HG03097 (cell line): ENCODE data around the gene LAMC3.

Source experiments
- ATAC-seq: cut with Tn5 transposase; IDR thresholded peaks from one replicate; pipeline ENCODE4 v1.9.1; 2021; ENCODE audit not compliant: unreplicated experiment, low FRiP score

LAMC3 gene

DNA sequence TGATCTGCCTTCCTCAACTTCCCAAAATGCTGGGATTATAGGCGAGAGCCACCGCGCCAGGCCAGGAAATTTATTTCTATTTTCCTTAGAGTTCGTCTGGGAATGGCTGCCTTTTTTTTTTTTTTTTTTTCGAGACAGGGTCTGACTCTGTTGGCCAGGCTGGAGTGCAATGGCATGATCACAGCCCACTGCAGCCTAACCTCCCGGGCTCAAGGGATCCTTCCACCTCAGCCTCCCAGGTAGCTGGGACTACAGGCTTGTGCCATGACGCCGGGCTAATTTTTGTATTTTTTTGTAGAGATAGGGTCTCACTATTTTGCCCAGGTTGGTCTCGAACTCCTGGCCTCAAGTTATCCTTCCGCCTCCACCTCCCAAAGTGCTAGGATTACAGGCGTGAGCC is 888 bp upstream of the LAMC3 start:
- no peak for ATAC-seq

DNA sequence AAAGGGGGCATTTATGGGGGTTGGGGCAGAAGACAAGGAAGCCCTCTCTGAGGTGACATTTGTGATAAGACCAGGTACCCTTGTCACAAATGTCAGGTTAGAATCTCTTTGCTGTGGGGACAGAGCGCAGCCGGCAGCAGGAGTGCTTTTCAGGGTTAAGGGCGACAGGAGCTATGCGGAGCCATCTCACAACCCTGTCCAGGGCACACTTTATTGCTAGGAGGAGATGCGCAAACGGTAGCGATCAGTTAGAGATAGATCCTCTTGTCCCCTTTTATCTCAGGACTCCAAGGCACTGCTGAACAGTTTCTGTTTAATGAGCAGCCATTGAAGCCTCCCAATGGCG is 438 bp upstream of the LAMC3 start:
- no peak for ATAC-seq

GRCh38 chr9:131010482-131011273 is 1.7 kb downstream of the LAMC3 start:
- no peak for ATAC-seq

GRCh38 chr9:131011274-131012022 is 2.5 kb downstream of the LAMC3 start:
- ATAC-seq = no peak

GRCh38 chr9:131012023-131012334 is 3.0 kb downstream of the LAMC3 start:
- no peak for ATAC-seq

DNA sequence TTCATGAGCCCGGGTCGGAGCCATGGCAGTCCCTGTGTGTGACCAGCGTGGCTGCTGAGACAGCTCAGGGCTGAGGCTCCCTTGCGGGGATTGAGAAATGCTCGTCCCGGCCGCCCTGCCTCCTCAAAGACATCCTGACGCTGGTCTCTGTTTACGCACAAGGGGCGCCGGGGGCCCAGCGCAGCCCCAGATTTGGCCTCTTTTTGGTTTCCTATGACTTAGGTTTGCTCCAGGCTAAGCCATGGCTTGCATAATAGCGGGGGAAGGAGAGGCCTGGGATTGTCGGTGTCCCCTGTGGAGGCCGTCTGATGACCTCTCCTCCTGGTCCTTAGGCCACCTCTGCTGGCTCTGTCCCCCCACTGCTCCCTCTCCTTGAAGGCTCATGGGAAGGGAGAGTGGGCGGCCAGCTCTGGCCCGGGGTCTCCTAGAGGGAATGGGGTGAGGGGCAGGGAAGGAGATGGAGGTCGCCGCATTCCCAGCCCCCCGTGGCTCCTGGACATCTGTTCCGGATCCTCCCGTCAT is 3.5 kb downstream of the LAMC3 start:
- no peak for ATAC-seq

DNA sequence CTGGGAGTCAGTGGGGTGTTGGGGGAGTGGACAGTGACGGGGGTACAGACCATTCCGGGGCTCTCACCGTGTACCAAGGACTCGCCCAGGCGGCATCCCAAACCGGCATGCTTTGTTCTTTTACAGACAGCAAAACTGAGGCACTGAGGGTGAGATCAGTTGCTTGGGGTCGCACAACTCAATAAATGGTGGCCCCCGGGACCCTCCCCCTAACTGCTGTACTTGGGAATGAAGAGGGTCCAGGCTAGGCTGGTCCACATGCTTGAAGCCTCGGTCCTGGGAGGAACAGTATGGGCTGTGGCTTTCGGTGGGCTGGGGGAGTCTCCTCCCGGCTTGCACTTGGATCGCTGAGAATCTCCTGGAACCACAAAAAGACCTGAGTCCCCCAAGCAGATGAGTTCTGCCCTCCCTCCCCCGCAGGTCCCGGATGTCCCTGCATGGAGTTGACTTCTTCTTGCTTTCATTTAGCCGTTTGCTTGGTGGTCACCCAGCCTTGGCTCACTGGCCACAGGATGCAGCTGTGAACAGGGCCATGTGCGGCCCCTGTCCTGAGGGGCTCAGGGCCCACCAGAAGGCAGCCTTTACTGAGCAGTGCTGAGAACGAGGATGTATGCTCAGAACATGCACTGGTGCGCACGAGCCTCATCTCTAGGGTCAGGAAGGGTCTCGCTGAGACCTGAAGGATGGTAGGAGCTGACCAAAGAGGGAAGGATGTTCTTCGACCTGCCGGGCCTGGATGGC is 4.2 kb downstream of the LAMC3 start:
- ATAC-seq = no peak

DNA sequence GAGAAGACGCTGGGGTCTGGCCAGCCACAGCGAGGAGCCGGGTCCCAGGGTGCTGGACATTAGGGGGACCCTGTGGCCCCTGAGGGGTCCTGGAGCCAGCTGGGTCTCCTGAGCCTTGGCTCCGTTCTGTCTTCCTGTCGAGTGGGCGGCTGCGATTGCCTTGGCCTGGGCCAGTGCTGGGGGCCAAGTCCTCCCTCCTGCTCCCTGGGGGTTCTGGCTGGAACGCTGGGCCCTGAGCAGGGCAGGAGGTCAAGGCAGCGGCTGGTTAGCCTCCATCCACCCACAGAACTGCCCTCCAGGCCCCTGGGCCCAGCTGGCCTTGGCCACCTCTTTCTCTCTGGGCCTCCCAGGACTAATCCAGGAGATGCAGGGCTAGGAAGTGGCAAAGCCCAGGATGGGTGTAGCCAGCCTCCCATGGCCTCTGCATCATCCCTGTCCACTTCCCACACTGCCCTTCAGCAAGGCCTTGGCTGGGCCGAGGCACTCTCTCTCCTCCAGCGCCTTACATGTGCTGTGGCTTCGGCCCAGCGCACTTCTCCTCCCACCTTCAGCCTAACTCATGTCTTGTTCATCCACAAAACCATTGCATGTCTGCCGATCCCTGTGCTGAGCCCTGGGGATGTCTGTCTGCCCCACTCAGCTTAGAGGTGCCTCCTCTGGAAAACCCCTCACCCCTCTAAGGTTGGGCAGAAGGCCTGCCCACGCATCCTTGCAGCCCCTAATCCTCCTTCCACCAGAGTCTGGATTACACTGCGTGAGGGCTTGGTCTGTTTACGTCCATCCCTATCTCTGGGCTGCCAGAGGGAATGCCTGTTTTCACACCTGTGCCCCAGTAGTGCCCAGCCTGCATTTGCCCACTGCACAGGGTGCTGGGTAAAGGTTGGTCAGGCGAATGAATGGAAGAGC is 5.0 kb downstream of the LAMC3 start:
- ATAC-seq = no peak

GRCh38 chr9:131015112-131015511 is 6.1 kb downstream of the LAMC3 start:
- no peak for ATAC-seq

- ATAC-seq = no peak
These were observed 7.0 kb downstream of the LAMC3 start for GRCh38 chr9:131015876-131016397.

GRCh38 chr9:131017067-131017466 is 8.1 kb downstream of the LAMC3 start:
- ATAC-seq = no peak

GRCh38 chr9:131018621-131019020 is 9.6 kb downstream of the LAMC3 start:
- ATAC-seq = no peak

DNA sequence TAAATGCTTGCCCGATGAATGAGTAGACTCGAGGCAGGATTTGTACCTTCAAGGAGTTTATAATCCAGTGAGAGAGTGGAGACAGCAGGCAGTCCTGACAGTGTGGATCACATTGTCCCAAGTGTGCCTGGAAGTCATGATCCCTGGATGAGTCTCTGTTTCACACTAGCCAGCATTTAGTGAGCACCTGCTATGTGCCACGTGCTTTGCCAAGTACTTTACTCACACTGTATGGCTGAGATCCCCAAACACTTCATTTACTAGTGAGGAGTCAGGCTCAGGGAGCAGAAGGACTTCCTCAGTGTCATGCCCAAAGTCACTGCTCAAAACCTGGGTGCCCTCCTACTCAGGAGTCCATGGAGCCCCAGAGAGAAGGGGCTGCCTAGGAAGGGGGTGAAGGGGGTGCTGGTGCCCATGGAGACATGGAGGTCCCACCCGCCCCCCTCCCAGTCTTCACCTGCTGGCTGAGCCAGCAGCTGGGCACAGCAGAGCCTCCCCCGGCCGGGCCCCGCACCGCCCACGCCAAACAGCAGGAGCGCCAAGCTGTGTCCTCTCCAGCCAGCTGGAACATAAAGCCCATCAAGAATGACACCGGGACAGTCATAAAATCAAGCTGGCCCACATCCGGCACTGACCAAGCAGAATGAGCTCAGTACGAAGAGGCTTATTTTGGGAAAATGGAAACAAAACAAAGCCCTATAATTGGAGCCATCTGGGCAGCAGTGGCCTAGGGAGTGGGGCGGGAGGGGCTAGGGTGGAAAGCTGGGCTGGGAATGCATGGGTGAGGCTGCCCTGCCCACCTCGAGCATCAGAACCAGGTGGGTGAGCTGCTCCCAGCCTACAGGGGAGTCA is 10.6 kb downstream of the LAMC3 start:
- ATAC-seq = no peak

GRCh38 chr9:131020388-131020787 is 11.4 kb downstream of the LAMC3 start:
- no peak for ATAC-seq

GRCh38 chr9:131020862-131021261 is 11.9 kb downstream of the LAMC3 start:
- ATAC-seq = no peak

DNA sequence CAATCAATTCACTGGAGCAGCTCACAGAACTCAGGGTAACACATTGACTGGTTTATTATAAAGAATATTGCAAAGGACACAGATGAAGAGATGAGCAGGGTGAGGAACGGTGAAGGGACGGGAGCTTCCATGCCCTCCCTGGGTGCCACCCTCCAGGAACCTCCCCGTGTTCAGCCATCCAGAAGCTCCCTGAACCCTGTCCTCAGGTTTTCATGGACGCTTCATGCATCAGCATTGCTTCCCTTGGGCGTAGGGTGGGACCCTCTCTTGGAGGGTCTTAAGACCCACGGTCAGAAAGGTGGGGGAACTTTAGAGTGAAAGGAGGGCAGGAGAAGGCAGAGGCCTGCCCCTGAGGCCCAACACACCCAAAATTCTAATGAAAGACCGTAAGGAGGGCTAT is 12.8 kb downstream of the LAMC3 start:
- ATAC-seq = no peak

DNA sequence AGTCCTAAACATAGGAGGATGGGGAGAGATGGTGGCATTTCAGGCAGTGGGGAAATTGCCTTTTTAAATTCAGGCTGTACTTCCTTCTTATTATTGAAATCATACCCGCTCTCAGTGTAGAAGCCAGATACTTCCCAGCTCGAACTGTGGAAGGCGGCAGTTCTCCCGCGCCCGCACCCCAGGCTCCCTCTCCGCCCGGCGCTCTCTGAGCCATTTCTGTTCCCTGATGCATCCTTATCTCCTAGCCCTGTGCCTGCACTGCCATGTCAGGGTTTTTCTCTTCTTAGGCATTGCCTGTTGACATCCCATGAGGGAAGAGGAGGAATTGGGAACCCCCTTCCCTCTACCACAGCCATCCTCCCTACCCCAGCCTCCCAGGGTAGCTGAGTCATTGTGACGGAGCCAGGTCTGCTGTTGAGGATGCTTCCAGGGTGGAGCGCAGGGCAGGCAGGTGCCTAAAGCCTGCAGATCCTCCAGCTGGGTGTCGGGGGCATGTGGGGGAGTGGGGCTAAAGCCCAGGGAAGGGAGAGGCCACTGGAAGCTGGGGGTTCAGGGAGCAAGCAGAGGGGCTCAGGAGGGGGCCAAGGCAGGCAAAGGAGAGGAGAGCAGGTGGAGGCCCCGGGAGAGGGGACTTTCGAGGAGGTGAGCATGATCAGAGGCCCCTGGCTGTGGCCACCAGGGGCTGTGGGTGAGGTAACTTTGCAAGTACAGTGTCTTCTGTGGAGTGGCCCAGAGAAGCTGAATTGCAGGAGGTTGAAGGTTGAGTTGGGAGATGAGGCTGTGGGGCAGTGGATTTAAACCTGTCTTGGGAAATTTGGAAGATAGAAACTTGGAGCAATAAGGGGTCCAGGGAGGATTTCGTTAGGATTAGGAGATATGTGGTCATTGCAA is 16.2 kb downstream of the LAMC3 start:
- no peak for ATAC-seq
